Colonic mucosa (tissue), 4 donors: ENCODE data around the gene ZNF335. TPM values are rescaled to one million over a fixed set of nuclear protein-coding genes. Genes with fewer than 3 reads are reported as not detected.

Source experiments
- DNase-seq: peaks from one replicate; pipeline ENCODE4 v3.0.0-alpha.2; 2020
- H3K27ac ChIP-seq: fragments of 200-600 bp; one replicate; pipeline ENCODE4 v1.8.0; 2021
- H3K27me3 ChIP-seq: fragments of 200-600 bp; one replicate; pipeline ENCODE4 v1.8.0; 2021
- H3K36me3 ChIP-seq: fragments of 200-600 bp; one replicate; pipeline ENCODE4 v1.8.0; 2021
- H3K4me1 ChIP-seq: fragments of 200-600 bp; one replicate; pipeline ENCODE4 v1.8.0; 2021; ENCODE audit warnings: mild to moderate bottlenecking
- H3K4me3 ChIP-seq: fragments of 200-600 bp; one replicate; pipeline ENCODE4 v1.8.0; 2021
- H3K9ac ChIP-seq, 2 donors: one replicate each; pipeline ENCODE4 v1.7.0; 2013; ENCODE audit warnings: control low read depth in 2 of 2, low read depth in 2 of 2, low read length in 2 of 2
- H3K9me3 ChIP-seq: fragments of 200-600 bp; one replicate; pipeline ENCODE4 v1.8.0; 2021
- CTCF ChIP-seq: fragments of 200-600 bp; IDR thresholded peaks from one replicate; pipeline ENCODE4 v1.8.0; 2022; ENCODE audit warnings: antibody characterized with exemption, mild to moderate bottlenecking
- intact Hi-C: fragments of 100-400 bp; cut with DNase I; formaldehyde crosslinking; loops from one replicate; pipeline ENCODE4 v1.14.1; 2022
- total RNA-seq, 2 donors: library from RNA; stranded (reverse); fragmentation: NEBNext Ultra II Directional in 1 of 2; extraction: Animal tissue kit (Norgen Biotek cat#: 25700) in 1 of 2; gene quantifications; one replicate each; pipeline ENCODE4 v1.2.1, GENCODE V29; 2021
- donor health status: healthy.
- donor health status: DM: no; HTN: no; CAD: no.
- donor health status: DM: no; HTN: no; CAD: no.

The ZNF335 gene
- 10 to 100 TPM; 11.3 to 22.1 TPM for total RNA-seq

- H3K9me3 ChIP-seq, result no peaks in the 10 kb centered on the region
- H3K36me3 ChIP-seq, result no peaks in the 10 kb centered on the region
- DNase-seq, result peak; percentile 94
- peak; percentile 31 for TF ChIP-seq CTCF
- peaks cover 8% of the 10 kb centered on the region for H3K4me1 ChIP-seq
- peak within 1 kb of the TSS; percentile 88 to 93 for H3K9ac ChIP-seq
- no peaks in the 10 kb centered on the region for H3K27me3 ChIP-seq
- peak within 1 kb of the TSS; percentile 96 for H3K4me3 ChIP-seq
- intact Hi-C loops, result no loop called here
- H3K27ac ChIP-seq, result peak within 1 kb of the TSS; percentile 97
These were observed at the start of gene ZNF335 for GRCh38 chr20:45971675-45972499. TSS of gene ZNF335 (minus strand) at chr20:45972203. CDS start at chr20:45971410, 793 bp downstream.

GRCh38 chr20:46020555-46020954 is 48.6 kb upstream of the ZNF335 start:
- Histone ChIP-seq H3K9ac (no peak overlapping the region), H3K9me3 (no peaks in the 10 kb centered on the region), H3K36me3 (no peaks in the 10 kb centered on the region), H3K27me3 (peaks cover 4% of the 10 kb centered on the region), H3K27ac (no peak overlapping the region), H3K4me3 (no peak overlapping the region), H3K4me1 (no peaks in the 10 kb centered on the region)
- intact Hi-C loops, result loop anchor here (2.0 to 5.0 kb wide), 2 partner anchors 66 to 157 kb away; no protein-coding TSS in a partner anchor
- DNase-seq, result no peak
- TF ChIP-seq CTCF, result no peak

GRCh38 chr20:46018611-46019010 is 46.6 kb upstream of the ZNF335 start:
- TF ChIP-seq CTCF, result no peak
- Histone ChIP-seq H3K9ac (no peak overlapping the region), H3K27ac (no peak overlapping the region), H3K4me3 (no peak overlapping the region), H3K36me3 (no peaks in the 10 kb centered on the region), H3K27me3 (peaks cover 8% of the 10 kb centered on the region), H3K4me1 (peaks cover 4% of the 10 kb centered on the region), H3K9me3 (no peaks in the 10 kb centered on the region)
- DNase-seq, result no peak
- intact Hi-C loops, result no loop called here

GRCh38 chr20:46018112-46018511 is 46.1 kb upstream of the ZNF335 start:
- no peak for DNase-seq
- Histone ChIP-seq H3K27ac (no peak overlapping the region), H3K27me3 (peaks cover 10% of the 10 kb centered on the region), H3K36me3 (no peaks in the 10 kb centered on the region), H3K4me1 (peaks cover 4% of the 10 kb centered on the region), H3K9ac (no peak overlapping the region), H3K4me3 (no peak overlapping the region), H3K9me3 (no peaks in the 10 kb centered on the region)
- intact Hi-C loops, result no loop called here
- TF ChIP-seq CTCF, result no peak

- H3K27me3 ChIP-seq, result peaks cover 14% of the 10 kb centered on the region
- TF ChIP-seq CTCF, result no peak
- no peak overlapping the region for H3K9ac ChIP-seq
- H3K36me3 ChIP-seq, result no peaks in the 10 kb centered on the region
- no peak overlapping the region for H3K4me3 ChIP-seq
- H3K9me3 ChIP-seq, result no peaks in the 10 kb centered on the region
- intact Hi-C loops, result no loop called here
- peaks cover 4% of the 10 kb centered on the region for H3K4me1 ChIP-seq
- H3K27ac ChIP-seq, result no peak overlapping the region
- DNase-seq, result no peak
These were observed 45.3 kb upstream of the ZNF335 start for GRCh38 chr20:46017272-46017671.
